ENCODE data around the gene ASCL5. TPM values are rescaled to one million over a fixed set of nuclear protein-coding genes. Genes with fewer than 3 reads are reported as not detected.

The ASCL5 gene
- total RNA-seq, 1 experiment from 2014 or later: not detected

DNA sequence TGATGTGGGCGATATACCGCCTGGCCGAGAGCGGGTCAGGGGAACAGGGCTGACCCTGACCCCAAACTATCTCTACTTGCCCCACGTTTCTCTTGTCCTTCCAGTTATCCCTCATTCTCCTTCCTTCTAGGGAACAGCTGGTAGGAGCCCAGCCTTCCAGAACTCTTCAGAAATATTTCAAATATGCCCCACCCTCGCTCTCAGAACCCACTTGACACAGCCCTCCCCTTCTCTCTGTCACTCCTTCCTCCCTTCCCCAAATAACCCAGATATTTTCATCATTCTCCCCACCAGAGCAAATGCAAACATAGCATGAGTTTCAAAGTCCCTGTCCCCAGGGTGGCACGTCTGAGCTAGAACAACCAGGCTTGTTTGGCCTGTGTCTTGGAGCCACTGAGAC lies 15.8 kb downstream of the ASCL5 start:
- no peak for DNase-seq (ENCODE audit: low read depth)

DNA sequence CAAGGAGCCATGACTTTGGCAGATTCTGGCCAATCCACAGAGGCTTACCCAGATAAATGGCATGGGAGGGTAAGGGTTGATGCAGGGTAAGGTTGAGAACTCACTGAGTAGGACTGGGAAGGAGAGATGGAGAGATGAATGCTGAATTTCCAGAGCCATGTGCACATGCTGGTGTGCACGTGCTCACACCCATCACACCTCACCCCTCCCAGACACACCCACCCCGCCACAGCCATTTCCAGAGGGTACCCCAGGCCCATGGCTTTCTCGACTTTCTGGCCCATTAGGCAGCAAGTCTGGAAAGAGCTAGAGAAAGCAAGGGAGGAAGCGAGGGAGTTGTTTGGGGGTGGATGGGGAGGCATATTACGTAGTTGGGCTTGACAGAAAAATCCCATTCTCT lies 16.4 kb downstream of the ASCL5 start:
- no peak for DNase-seq (ENCODE audit: low read depth)

DNA sequence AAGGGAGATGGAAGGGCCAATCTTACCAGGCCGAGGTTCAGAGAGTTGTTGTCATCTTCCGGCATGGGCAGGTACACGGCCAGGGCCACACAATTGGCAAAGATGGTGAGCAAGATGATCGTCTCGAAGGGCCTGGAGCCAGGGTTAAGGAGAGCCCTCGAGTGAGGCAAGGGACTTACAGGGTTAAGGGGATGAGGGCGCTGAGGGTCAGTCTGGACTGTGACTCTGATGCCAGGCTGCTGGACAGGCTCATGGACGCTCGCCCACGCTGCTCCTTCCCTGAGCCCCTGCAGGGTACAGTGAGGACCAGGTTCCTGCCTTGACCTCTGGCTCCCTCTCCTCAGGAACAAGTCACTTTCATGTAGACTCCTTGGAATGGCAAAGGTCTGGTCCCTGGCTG lies 16.8 kb downstream of the ASCL5 start:
- no peak for DNase-seq (ENCODE audit: low read depth)

DNA sequence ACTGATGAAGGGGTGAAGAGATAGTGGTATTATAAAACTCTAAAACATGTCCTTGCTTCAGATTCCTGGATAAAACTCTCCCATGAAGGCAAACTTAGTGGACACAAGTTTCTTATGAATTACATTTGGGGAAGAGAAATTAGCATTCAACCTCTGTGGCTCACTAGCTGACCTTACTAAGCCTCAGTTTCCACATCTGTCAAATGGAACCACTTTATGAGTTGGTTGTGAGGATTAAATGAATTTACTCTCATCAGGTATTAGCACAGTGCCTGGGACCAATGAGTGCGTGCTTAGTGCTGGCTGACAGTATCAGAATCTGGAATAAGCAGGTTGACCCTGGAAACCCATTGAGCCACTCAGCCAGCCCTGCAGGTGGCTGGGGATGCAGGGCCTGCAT lies 17.3 kb downstream of the ASCL5 start:
- no peak for DNase-seq (ENCODE audit: low read depth)

DNA sequence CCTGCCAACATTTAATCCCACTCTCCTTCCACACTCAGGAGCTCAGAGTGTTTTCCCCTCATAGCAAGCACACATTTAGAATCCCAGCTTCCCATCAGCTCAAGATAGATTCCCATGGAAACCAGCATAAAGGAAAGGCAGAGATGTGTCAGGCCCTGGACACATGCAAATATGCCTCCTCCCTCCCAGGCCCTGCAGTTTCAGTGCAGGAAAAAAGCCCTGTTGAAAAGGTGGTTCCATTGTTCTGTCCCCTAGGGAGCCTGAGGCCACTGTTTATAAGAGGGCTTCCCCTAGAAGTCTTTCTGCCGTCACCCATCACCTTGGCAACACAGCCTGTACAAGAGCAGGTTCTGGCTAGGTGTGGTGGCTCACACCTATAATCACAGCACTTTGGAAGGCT lies 18.4 kb downstream of the ASCL5 start:
- no peak for DNase-seq (ENCODE audit: low read depth)

DNA sequence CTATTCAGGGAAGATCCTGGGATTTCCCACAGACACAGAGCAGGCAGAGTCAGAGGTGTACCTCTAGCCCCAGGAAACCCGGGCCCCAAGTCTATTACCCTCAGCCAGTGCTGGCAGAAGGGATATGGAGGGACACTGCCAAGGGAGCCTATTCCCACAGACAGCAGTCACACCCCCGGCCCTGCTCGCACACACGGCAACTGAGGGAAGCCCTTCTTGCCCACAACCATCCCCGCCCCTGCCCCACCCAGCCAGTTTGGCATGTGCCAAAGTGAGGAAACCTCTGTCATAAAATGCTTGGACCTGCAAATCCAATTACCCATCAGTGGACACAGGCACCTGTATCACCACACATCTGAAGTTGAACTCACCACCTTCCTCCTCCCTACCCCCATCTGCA lies 21.3 kb downstream of the ASCL5 start:
- no peak for DNase-seq (ENCODE audit: low read depth)

DNA sequence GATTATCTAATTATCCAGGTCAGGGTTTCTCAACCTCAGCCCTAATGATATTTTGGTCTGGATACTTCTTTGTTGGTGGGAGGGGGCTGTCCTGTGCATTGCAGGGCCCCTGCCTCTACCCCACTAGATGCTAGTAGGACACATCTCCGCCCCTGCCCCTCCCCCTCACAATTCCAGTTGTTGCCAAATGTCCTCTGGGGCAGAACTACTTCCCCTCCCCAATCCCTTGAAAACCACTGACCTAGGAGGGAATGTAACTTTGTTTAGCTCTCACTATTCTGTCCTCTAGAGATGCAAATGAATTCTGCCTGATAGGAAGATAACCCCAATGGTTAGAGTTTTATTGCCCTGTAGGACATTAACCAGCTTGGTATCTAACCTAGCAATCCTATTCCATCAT lies 22.8 kb downstream of the ASCL5 start:
- DNase-seq (ENCODE audit: low read depth): no peak

DNA sequence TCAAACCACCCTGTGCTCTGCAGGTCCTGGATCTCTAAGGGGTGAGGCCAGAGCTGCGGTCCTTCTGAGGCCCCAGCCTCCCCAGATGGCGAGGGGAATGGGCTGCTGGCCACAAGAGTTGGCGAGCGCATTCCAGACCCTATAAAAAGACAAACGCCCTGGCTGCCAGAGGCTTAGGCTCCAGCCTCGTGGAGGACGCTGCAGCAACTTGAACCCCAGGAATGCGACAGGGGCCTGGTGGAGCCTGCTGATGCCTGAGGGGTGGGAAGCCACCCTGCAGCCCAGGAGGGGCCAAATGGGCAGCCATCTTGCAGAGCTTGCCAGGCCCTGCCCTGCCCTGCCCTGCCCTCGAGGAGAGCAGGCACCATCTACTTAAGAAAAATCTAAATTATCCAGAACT lies 23.3 kb downstream of the ASCL5 start:
- DNase-seq (ENCODE audit: low read depth): no peak

DNA sequence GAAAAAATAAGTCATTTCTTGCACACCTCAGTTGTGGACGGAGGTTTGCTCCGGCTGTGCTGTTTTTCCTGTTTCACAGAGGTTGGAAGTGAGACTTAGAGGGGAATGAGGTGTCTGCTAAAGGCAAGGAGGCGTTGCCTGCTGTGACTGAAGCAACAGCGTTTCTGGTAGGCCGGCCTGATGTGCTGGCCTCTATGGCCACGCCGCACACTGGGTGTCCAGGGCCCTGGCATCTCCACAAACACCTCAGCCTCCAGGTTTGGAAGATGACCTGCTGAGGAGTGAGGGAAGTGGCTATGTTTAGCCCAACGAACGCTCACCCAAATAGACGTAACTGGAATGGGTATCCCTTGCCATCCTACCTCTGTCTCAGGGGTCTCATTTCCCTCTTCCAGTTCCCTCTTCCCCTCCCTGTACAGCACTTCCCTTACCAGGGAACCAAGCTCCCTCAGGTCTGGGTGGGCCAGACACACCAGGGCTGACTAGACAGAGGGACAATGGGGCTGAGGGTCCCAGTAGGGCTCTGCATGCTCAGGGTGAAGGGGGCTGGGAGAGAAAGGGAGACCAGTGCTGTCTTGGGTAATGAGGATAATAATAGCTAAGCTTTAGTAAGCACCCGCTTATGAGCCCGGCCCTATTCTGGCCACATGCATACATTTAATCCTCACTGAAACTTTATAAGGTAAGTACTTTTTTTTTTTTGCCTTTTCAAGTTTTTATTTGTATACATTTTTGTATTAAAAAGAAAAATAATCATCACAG lies 26.6 kb downstream of the ASCL5 start:
- DNase-seq (ENCODE audit: low read depth): no peak

DNA sequence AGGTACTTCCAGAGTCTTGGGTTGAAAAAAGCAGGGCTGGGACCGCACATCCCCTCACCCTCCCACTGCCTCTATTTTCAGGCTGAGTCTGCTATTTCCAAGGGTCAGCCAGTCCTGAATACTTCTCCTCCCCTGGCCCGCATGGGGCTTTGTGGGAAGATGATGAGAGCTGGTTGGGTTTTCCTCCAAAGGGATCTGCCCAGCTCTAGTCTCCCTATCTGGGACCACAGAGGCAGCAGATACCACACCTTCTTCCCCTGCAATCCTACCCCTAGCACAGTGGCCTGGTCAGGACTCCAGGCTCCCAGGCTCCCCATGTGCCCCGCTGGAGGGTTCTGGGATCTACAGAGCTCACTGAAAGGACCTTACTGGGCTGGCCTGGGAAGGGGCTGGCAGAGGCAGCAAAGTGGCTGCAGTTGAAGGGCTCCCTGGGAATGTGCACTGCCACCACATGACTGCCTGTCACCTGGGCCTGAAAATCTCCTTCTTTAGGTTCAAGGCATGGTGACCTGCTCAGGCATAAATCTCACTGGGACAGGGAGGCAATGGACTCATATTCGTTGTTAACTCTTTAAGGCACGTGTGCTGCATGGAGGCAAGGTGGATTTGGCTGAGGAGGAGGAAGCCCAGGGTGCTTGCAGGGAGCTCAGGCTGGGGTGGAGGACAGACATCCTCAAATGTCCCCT lies 27.8 kb downstream of the ASCL5 start:
- no peak for DNase-seq (ENCODE audit: low read depth)

DNA sequence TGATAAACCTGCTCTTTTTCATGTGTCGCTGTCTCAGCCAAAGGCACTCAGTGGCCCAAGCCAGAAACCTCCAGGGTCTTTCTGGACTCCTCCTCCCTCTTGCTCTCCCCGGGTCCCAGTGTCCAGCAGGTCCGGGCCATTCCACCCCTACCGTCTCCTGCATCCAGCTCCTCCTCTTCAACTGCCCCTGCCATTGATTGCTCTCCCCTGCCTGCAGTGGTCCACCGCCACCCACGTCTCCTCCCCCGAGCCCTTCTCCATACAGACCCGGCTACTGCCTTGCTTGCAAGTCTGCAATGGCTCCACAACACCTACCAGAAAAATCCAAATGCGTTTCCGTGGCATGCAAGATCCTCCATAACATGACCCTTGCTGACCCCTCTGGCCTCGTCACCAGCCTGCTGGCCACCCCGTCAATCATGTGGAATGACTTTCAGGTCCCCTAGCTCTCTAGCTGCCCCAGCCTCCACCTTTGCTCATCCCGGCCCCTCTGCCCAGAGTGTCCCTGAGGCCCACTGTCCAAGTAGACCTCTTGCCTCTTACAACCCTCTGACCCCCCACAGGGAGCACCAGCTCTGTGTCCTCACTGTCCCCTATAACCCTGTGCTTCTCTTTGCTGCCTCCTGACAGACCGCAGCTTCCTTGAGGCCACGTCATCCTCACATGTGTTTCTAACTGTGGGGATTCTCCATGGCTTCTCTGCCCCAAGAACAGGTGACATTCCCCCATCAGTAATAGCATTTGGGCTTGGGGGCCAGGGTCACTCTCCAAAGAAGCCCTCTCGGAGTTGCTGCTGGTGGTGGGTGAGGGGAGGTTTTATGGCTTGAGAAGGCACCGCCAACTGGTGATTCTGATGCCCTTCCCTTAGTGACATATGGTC lies 29.8 kb downstream of the ASCL5 start:
- no peak for DNase-seq (ENCODE audit: low read depth)

DNA sequence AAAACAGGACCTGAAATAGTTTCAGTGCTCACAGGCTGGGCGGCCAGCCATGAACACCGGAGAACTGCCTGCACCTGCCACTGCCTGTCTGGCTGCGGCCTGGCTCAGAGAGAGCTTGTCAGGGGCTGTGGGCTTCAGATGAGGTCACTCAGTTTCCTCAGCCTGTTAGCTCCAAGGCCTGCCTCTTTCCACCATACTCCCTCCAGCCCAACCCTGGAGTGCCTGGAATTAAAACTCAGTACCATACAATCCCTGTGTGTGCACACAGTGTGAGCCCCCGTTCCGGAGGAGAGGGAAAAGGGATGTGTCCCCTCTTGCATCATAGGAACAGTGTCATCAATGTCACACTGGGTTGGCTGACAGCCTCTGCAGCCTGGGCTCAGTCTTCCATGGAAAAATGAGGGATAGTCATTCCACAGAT lies 30.9 kb downstream of the ASCL5 start:
- DNase-seq (ENCODE audit: low read depth): no peak

DNA sequence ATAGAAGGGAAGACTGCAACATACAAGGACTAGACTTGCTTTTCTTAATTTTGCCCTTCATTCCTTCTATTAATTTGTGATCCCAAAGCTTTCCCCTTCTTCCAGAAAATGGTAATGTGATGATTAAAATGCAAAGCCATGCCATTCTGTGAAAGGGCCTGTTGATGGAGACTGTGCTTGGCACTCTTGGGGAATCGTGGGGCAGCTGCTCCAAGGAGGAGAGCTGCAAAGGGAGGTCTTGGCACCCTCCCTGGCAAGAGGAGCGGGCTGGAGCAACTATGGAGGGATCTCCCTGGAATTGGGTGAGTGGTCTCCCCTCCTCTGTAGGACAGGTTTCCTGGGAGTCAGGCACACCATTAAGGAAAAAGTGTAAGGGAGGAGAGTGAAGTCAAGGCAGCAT lies 31.4 kb downstream of the ASCL5 start:
- no peak for DNase-seq (ENCODE audit: low read depth)

DNA sequence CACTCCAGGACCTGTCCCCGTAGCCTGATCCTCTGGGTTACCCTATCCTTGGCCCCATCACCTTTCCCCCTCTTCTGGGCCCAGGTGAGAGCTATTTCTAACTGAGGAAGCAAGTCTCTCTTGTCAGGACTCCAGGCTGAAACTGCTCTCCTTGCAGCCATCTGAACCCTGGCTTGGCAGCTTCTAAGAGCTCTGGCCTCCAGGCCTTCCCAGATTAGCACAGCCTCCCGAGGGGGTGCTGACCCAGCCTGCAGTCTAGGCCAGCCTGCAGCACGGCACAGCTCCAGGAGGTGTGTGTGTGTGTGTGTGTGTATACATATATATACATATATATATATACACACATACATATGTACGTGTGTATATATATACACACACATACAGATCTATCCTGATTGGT lies 32.2 kb downstream of the ASCL5 start:
- DNase-seq (ENCODE audit: low read depth): no peak

DNA sequence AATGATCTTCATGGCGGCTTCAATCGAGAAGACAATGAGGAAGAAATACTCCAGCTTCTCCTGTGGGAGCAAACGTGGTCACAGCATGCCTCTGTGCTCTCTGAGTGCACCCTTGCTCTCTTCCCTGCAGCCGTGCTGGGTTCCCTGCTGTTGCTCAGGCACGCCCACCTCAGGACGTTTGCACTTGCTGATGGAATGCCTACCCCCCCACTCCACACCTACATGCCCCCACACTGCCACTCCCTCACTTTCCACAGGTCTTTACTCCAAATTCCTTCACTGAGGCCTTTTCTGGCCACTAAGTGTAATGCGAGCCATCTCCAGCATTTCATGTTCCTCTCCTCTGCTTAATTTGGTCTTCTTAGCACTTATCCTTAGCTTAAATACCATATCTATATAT lies 33.0 kb downstream of the ASCL5 start:
- no peak for DNase-seq (ENCODE audit: low read depth)

DNA sequence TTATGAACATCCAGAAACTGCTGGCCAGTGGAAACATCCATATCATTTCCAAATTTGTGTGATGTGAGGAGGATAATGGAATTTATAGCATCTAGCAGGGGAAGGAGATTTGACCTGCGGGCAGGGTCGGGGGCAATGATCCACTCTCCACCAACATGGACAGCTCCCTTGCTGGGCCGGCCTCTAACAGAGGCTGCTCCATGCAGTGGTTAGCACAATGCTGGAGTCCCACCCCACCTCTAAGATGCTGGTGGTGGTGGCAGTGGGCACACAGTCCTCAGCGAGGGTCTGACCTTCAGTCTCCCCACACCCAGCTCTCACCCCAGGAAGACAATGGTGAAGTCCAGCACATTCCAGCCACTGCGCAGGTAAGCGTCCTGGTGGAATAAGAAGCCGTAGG lies 33.4 kb downstream of the ASCL5 start:
- DNase-seq (ENCODE audit: low read depth): no peak

DNA sequence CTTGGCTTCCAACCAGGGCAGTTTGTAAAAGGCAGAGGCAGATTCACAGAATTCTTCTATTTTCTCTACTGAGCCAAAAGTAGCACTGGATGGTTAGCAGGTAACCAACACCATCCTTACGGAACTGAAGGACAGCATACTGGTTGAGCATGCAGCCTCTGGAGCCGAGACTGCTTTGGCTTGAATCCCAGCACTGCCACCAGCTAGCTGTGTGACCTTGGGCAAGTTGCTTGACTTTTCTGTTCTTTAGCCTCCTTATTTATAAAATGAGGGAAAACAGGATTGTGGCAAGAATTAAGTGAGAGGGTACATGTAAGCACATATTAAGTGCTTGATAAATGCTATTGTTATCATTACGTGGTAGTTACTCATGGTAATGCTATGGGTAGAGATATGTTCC lies 34.2 kb downstream of the ASCL5 start:
- DNase-seq (ENCODE audit: low read depth): no peak

DNA sequence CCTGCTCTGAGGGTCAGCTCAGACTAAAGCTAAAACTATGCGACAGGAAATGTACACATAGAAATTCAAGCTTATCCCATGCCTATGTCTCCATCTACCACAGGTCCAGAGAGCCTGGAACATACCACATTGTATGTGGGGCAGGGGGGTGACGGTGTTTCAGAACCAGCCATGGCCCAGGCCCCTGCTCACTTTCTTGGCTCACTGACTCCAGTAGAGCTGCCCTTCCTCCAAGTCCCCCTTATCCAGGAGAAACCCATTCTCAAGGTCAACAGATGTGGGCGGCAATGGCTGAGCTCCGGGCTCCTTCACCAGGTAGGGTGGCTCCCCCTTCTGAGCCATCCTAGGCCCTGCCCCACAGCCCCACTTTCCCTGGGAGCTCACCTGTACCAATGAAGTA lies 35.7 kb downstream of the ASCL5 start:
- DNase-seq (ENCODE audit: low read depth): no peak

DNA sequence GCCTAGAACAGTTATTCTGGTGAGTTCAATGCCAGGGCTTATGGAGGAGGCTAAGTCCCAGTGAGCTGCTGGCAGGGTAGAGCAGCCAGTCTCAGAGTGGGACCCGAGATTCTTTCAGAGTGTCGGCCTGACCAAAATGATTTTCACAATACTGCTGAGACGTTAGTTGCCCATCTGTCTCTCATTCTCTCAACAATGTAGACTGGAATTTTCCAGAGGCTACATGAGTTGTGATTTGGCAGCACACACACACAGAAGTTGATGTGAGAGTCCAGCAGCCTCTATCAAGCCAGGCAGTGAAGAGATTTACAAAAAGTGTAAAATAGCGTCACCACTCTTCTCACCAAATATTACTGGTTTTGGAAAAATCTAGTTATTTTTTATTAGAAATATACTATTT lies 36.4 kb downstream of the ASCL5 start:
- no peak for DNase-seq (ENCODE audit: low read depth)

DNA sequence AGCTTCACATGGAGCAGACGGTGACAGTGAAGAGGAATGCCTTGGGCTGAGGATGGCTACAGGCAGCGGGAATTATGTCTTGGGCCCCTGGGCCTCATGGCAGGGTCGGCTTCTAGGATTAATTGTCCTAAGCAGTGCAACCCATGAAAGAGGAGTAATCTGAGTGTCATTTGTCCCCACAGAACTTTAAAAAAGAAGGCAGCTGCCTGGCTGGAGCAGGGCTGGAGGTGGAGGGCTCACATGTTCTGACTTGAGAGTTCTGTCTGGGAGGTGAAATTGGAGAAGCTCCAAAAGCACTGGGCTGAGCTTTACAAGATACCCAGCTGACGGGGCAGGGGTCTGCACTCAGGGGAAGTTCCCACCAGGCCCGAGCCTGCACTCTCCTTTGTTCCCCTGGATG lies 37.4 kb downstream of the ASCL5 start:
- DNase-seq (ENCODE audit: low read depth): no peak

DNA sequence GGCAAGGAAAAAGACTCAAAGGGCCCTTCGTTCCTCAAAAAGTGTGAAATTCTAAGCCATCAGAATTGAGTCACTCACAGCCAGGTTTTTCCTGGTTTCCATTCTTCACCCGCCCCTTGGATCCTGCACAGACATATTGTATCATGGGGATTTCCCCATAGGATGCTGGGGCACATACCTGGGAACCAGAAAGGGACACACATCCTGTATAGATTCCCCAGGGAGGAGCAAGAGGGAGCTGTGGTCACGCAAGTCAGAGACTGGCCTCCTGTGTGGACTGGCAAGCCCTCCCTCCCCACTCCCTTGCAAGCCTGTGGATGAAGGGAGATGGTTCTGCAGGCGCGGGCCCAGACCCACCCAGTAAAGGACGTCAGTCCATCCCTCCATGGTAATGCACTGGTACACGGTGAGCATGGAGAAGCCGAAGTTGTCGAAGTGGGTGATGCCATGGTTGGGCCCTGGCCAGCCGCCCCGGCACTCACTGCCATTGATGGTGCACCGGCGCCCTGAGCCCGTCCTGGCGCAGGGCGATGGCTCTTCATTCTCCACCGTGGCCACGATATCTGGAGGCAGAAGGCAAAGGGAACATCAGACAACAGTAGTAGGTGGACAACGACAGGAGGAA lies 38.0 kb downstream of the ASCL5 start:
- DNase-seq (ENCODE audit: low read depth): no peak

DNA sequence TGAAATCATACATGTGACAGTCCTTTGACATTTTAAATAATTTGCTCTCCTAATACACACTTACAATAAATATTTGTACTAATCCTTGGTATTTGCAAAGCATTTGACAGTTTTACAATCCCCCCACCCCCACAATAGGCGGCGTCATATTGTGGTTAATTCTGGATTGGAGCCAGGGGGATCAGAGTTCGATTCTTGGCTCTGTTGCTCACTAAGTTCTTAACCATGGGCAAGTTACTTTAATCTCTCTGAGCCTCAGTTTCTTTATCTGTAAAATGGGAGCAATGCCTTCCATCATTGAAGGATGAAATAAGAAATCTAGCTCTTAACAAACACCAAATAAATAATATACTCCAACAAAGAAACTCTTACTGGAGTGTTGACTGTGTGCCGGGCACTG lies 38.6 kb downstream of the ASCL5 start:
- no peak for DNase-seq (ENCODE audit: low read depth)
